H1 (cell line): ENCODE measurements around the gene DNLZ. TPM values are rescaled to one million over a fixed set of nuclear protein-coding genes. Genes with fewer than 3 reads are reported as not detected.

Experiments
- CTCF ChIA-PET: fragments of 300-600 bp; sonication (Branson Sonifier 250); formaldehyde crosslinking; loops from one replicate; lab custom pipeline; 2021; ENCODE audit not compliant: partially characterized antibody; lab: Charles Lee
- POLR2A ChIA-PET: fragments of 300-600 bp; sonication (Branson Sonifier 250); formaldehyde crosslinking; loops from one replicate; lab custom pipeline; 2021; ENCODE audit warnings: inconsistent platforms; ENCODE audit not compliant: partially characterized antibody; lab: Charles Lee
- DNase-seq, 2 experiments: peaks; one replicate each; pipeline versions ENCODE4 v3.0.0 to v3.0.0-alpha.2; 2010 to 2022; ENCODE audit warnings: low spot score in 2 of 2, low read depth in 1 of 2, mixed read lengths in 1 of 2
- FAIRE-seq: peaks from 2 replicates; lab custom pipeline; 2011; peaks lifted over from hg19 to GRCh38; lab: Jason Lieb, UNC
- H2AFZ ChIP-seq: 2 replicates; pipeline ENCODE4 v1.8.1; 2012; ENCODE audit warnings: low read length, inconsistent platforms
- H2AK5ac ChIP-seq: 2 replicates; pipeline ENCODE4 v1.6.1; 2013; ENCODE audit warnings: low read depth, low read length
- H2BK120ac ChIP-seq: replicated peaks from 2 replicates; pipeline ENCODE3; 2013; ENCODE audit warnings: low read depth, low read length, inconsistent platforms
- H2BK12ac ChIP-seq: 2 replicates; pipeline ENCODE4 v1.6.1; 2013; ENCODE audit warnings: low read depth, low read length
- H2BK15ac ChIP-seq: 2 replicates; pipeline ENCODE4 v1.6.1; 2013; ENCODE audit warnings: low read length
- H2BK20ac ChIP-seq: 2 replicates; pipeline ENCODE4 v1.6.1; 2013; ENCODE audit warnings: low read length
- H2BK5ac ChIP-seq: 2 replicates; pipeline ENCODE4 v1.6.1; 2013; ENCODE audit warnings: low read depth, low read length
- H3K14ac ChIP-seq: 2 replicates; pipeline ENCODE4 v1.6.1; 2013; ENCODE audit warnings: inconsistent platforms; ENCODE audit not compliant: insufficient read length
- H3K18ac ChIP-seq: 2 replicates; pipeline ENCODE4 v1.6.1; 2013; ENCODE audit warnings: low read length; ENCODE audit errors: extremely low read depth
- H3K23ac ChIP-seq: 2 replicates; pipeline ENCODE4 v1.6.1; 2013; ENCODE audit warnings: inconsistent platforms; ENCODE audit not compliant: insufficient read length
- H3K23me2 ChIP-seq: 2 replicates; pipeline ENCODE4 v1.6.1; 2013; ENCODE audit warnings: low read depth, low read length
- H3K27ac ChIP-seq: 2 replicates; pipeline ENCODE4 v1.6.1; 2011; ENCODE audit warnings: low read depth, low read length, inconsistent platforms
- H3K27me3 ChIP-seq, 4 experiments: replicated peaks in 1 of 4; 1 replicate in 1 of 4; 2 replicates in 3 of 4; pipeline versions ENCODE4 v1.6.1 to v1.8.1; 2011 to 2013; ENCODE audit warnings: low read length in 3 of 4, mild to moderate bottlenecking in 3 of 4, inconsistent platforms in 2 of 4, mixed read lengths in 2 of 4, moderate library complexity in 1 of 4; ENCODE audit not compliant: control insufficient read depth in 3 of 4, insufficient read depth in 3 of 4; ENCODE audit errors: extremely low read depth in 1 of 4
- H3K36me3 ChIP-seq, 4 experiments: 2 replicates each; pipeline versions ENCODE4 v1.6.1 to v1.8.1; 2011 to 2013; ENCODE audit warnings: mild to moderate bottlenecking in 4 of 4, low read length in 3 of 4, moderate library complexity in 2 of 4, control low read depth in 1 of 4, inconsistent platforms in 1 of 4; ENCODE audit not compliant: insufficient read depth in 4 of 4, control insufficient read depth in 2 of 4
- H3K4ac ChIP-seq: replicated peaks from 2 replicates; pipeline ENCODE3; 2013; ENCODE audit warnings: low read length, low read depth, mixed read lengths, inconsistent platforms; ENCODE audit not compliant: insufficient read length
- H3K4me1 ChIP-seq, 4 experiments: replicated peaks in 1 of 4; 1 replicate in 1 of 4; 2 replicates in 3 of 4; pipeline versions ENCODE4 v1.6.1 to v1.8.1; 2011 to 2013; ENCODE audit warnings: low read length in 3 of 4, inconsistent platforms in 2 of 4, mixed read lengths in 1 of 4; ENCODE audit not compliant: insufficient read depth in 4 of 4, control insufficient read depth in 3 of 4
- H3K4me2 ChIP-seq, 2 experiments: 2 replicates each; pipeline versions ENCODE4 v1.6.1 to v1.8.1; 2011 to 2013; ENCODE audit warnings: low read depth in 2 of 2, low read length in 2 of 2, control low read depth in 1 of 2, inconsistent platforms in 1 of 2, mild to moderate bottlenecking in 1 of 2; ENCODE audit not compliant: insufficient read depth in 1 of 2
- H3K4me3 ChIP-seq, 4 experiments: fragments of 200-600, 300-600 bp in 1 of 4; sonication (generic), shearing (Covaris generic), sonication (Bioruptor Twin) in 1 of 4; 2 replicates each; pipeline versions ENCODE4 v1.5.1 to v1.8.1; 2011 to 2016; ENCODE audit warnings: low read length in 4 of 4, low read depth in 3 of 4, control low read depth in 2 of 4, inconsistent platforms in 2 of 4, mild to moderate bottlenecking in 2 of 4, mixed read lengths in 1 of 4, moderate library complexity in 1 of 4; ENCODE audit not compliant: insufficient read depth in 2 of 4; ENCODE audit errors: extremely low read depth in 1 of 4
- H3K56ac ChIP-seq: replicated peaks from 2 replicates; pipeline ENCODE3; 2013; ENCODE audit warnings: low read depth, mild to moderate bottlenecking, mixed read lengths, low read length, inconsistent platforms; ENCODE audit not compliant: insufficient read length
- H3K79me1 ChIP-seq: 2 replicates; pipeline ENCODE4 v1.6.1; 2013; ENCODE audit warnings: low read depth, low read length, control low read depth
- H3K79me2 ChIP-seq, 2 experiments: 2 replicates each; pipeline versions ENCODE4 v1.6.1 to v1.8.1; 2012 to 2013; ENCODE audit warnings: low read length in 2 of 2, mild to moderate bottlenecking in 2 of 2, inconsistent platforms in 1 of 2; ENCODE audit not compliant: insufficient read depth in 2 of 2, control insufficient read depth in 1 of 2
- H3K9ac ChIP-seq, 4 experiments: replicated peaks in 1 of 4; 1 replicate in 1 of 4; 2 replicates in 3 of 4; pipeline versions ENCODE4 v1.6.1 to v1.8.1; 2011 to 2013; ENCODE audit warnings: low read depth in 3 of 4, low read length in 3 of 4, control low read depth in 2 of 4, mild to moderate bottlenecking in 2 of 4, moderate library complexity in 2 of 4, inconsistent platforms in 1 of 4; ENCODE audit errors: extremely low read depth in 1 of 4
- H3K9me3 ChIP-seq, 2 experiments: 2 replicates each; pipeline versions ENCODE4 v1.6.1 to v1.8.1; 2012 to 2013; ENCODE audit warnings: mild to moderate bottlenecking in 2 of 2, moderate library complexity in 2 of 2, control low read depth in 1 of 2, inconsistent platforms in 1 of 2, low read depth in 1 of 2, low read length in 1 of 2, mixed read lengths in 1 of 2; ENCODE audit not compliant: insufficient read depth in 2 of 2
- H4K20me1 ChIP-seq, 2 experiments: replicated peaks in 1 of 2; 2 replicates each; pipeline versions ENCODE3 to v1.8.1; 2011 to 2013; ENCODE audit warnings: inconsistent platforms in 2 of 2, low read length in 2 of 2, mild to moderate bottlenecking in 1 of 2; ENCODE audit not compliant: insufficient read depth in 2 of 2, control insufficient read depth in 1 of 2
- H4K5ac ChIP-seq: 2 replicates; pipeline ENCODE4 v1.6.1; 2013; ENCODE audit warnings: low read length, low read depth, mixed read lengths, inconsistent platforms; ENCODE audit not compliant: insufficient read length
- H4K8ac ChIP-seq: 2 replicates; pipeline ENCODE4 v1.8.0; 2013; ENCODE audit warnings: mild to moderate bottlenecking, moderate library complexity, low read length, inconsistent platforms; ENCODE audit not compliant: insufficient read depth; ENCODE audit errors: extremely low read depth
- H4K91ac ChIP-seq: replicated peaks from 2 replicates; pipeline ENCODE3; 2013; ENCODE audit warnings: low read length, mixed read lengths, inconsistent platforms; ENCODE audit not compliant: insufficient read length
- POLR2AphosphoS5 ChIP-seq: IDR thresholded peaks from 2 replicates; pipeline ENCODE4 v1.6.1; 2011; ENCODE audit warnings: low read depth, low read length
- RBBP5 ChIP-seq: IDR thresholded peaks from 2 replicates; pipeline ENCODE4 v1.7.1; 2012; ENCODE audit warnings: low read depth, mild to moderate bottlenecking, inconsistent platforms, low read length, moderate library complexity, borderline replicate concordance
- WGBS, 2 experiments: shearing (Covaris generic) in 1 of 2; methylation state at CpG; one replicate each; pipeline versions ENCODE4 v1.1.6 to v1.1.7; 2013 to 2015; ENCODE audit warnings: low lambda C conversion rate in 2 of 2, mixed read lengths in 2 of 2, inconsistent platforms in 1 of 2, low coverage in 1 of 2, missing lambda C conversion rate in 1 of 2; ENCODE audit not compliant: insufficient replicate concordance in 2 of 2, insufficient coverage in 1 of 2, insufficient read length in 1 of 2; ENCODE audit errors: extremely low coverage in 1 of 2, missing lambda C conversion rate in 1 of 2; 5-methylcytosine and 5-hydroxymethylcytosine counted together
- polyA plus RNA-seq, 7 experiments: library from polyadenylated mRNA; depleted of rRNA in 3 of 7; stranded (reverse) in 5 of 7; unstranded in 2 of 7; fragments of >200 nt in 5 of 7; fragments of 200-250 nt in 2 of 7; gene quantifications; 1 replicate in 5 of 7; 2 replicates in 1 of 7; 4 replicates in 1 of 7; pipeline versions ENCODE4 v1.2.1 to v1.2.3, GENCODE V29; 2011 to 2013; ENCODE audit warnings: missing spikeins in 2 of 7, mixed read lengths in 2 of 7
- total RNA-seq: library from RNA; stranded (reverse); fragmentation: NEBNext Ultra II Directional; extraction: Animal tissue kit (Norgen Biotek cat#: 25700); gene quantifications from 2 replicates; pipeline ENCODE4 v1.2.1, GENCODE V29; 2021

Gene DNLZ
- total and polyA plus RNA-seq, 2 of the 8 experiments (the other 6 are each of a cell fraction or from before 2014, with no cell fraction given) = 11.6 to 17.9 TPM

GRCh38 chr9:136321561-136321960 is 42.0 kb downstream of the DNLZ start:
- H4K8ac ChIP-seq = no peak overlapping the region
- no peak overlapping the region for H3K56ac ChIP-seq
- H2BK120ac ChIP-seq = no peak overlapping the region
- no peak overlapping the region for H3K14ac ChIP-seq
- H3K23me2 ChIP-seq = no peaks in the 10 kb centered on the region; the same call in 1 of the 2 replicates
- H4K20me1 ChIP-seq = no peaks in the 10 kb centered on the region
- H3K18ac ChIP-seq = no peak overlapping the region
- peak overlapping the region; percentile 2; the same call in 1 of the 2 replicates for H2BK5ac ChIP-seq
- no peak for DNase-seq
- no peak overlapping the region for H3K4ac ChIP-seq
- H3K4me1 ChIP-seq = peaks cover 0 to 8% (median 7%) of the 10 kb centered on the region in 4 experiments; a peak in 5 of 7 replicates
- H2BK15ac ChIP-seq = no peak overlapping the region
- no peak overlapping the region for H3K4me3 ChIP-seq
- H3K79me1 ChIP-seq = no peaks in the 10 kb centered on the region
- no peak overlapping the region for H2AFZ ChIP-seq
- no peak overlapping the region for H4K91ac ChIP-seq
- H3K9ac ChIP-seq = no peak overlapping the region
- no peak overlapping the region for H2AK5ac ChIP-seq
- H3K27me3 ChIP-seq = no peaks in the 10 kb centered on the region
- ChIA-PET POLR2A (interaction anchor here (0.9 kb wide), 1 partner anchor 56 kb away, joined by 3 read pairs; no protein-coding TSS in a partner anchor), CTCF (interaction anchor here (0.6 to 1.4 kb wide), 2 partner anchors 61 to 267 kb away, joined by 3 read pairs; no protein-coding TSS in a partner anchor)
- no peak overlapping the region for H2BK20ac ChIP-seq
- no peak overlapping the region for H3K27ac ChIP-seq
- H3K36me3 ChIP-seq = no peaks in the 10 kb centered on the region
- H3K9me3 ChIP-seq = peaks cover 0 to under 1% of the 10 kb centered on the region in 2 experiments; a peak in 1 of 4 replicates
- no peak overlapping the region for H2BK12ac ChIP-seq
- no peak overlapping the region for H3K23ac ChIP-seq
- FAIRE-seq = no peak
- H3K4me2 ChIP-seq = no peak overlapping the region
- 92% methylated on average over 19 of the region's 19 CpGs; no CpG with 5 or more reads in 1 of the 2 experiments for WGBS, 2 experiments
- no peaks in the 10 kb centered on the region for H3K79me2 ChIP-seq
- H4K5ac ChIP-seq = no peak overlapping the region
- TF ChIP-seq POLR2AphosphoS5 (no peak), RBBP5 (no peak)
